ENCODE data around the gene TMEM126B.
A peak's percentile ranks its signal among the peaks of the same experiment; 100 is the strongest.
"Not testable (repeated sequence)": the region's sequence is repeated elsewhere in the genome, so short reads cannot be mapped to it uniquely, and the experiment has no call there.

TMEM126B gene

GRCh38 chr11:85609286-85609685 lies 19.1 kb upstream of the TMEM126B start:
- not testable (repeated sequence) for H3K9me3 ChIP-seq (ENCODE audit: control insufficient read depth, low read depth, low read length)

GRCh38 chr11:85611643-85612042 lies 16.8 kb upstream of the TMEM126B start:
- not testable (repeated sequence) for H3K9me3 ChIP-seq (ENCODE audit: control insufficient read depth, low read depth, low read length); H3K9ac ChIP-seq (ENCODE audit: low read length)

More at GRCh38 chr11:85609286-85609685, 19.1 kb upstream of the TMEM126B start:
- H3K27me3 ChIP-seq (ENCODE audit: control insufficient read depth, insufficient read depth, low read length); H3K4me3 ChIP-seq (ENCODE audit: low read length); H3K36me3 ChIP-seq (ENCODE audit: control insufficient read depth, low read depth, low read length); H3K9ac ChIP-seq (ENCODE audit: low read length); H3K27ac ChIP-seq (ENCODE audit: low read length); H3K4me1 ChIP-seq (ENCODE audit: control insufficient read depth, low read depth, low read length): not testable (repeated sequence)

GRCh38 chr11:85619499-85619898 lies 8.9 kb upstream of the TMEM126B start:
- Histone ChIP-seq H3K4me3 (ENCODE audit: low read length) (no peak overlapping the region), H3K36me3 (ENCODE audit: control insufficient read depth, low read depth, low read length) (no peaks in the 10 kb centered on the region), H3K4me1 (ENCODE audit: control insufficient read depth, low read depth, low read length) (no peaks in the 10 kb centered on the region), H3K27me3 (ENCODE audit: control insufficient read depth, insufficient read depth, low read length) (no peaks in the 10 kb centered on the region), H3K27ac (ENCODE audit: low read length) (no peak overlapping the region), H3K9me3 (ENCODE audit: control insufficient read depth, low read depth, low read length) (no peaks in the 10 kb centered on the region), H3K9ac (ENCODE audit: low read length) (no peak overlapping the region)

More at GRCh38 chr11:85611643-85612042, 16.8 kb upstream of the TMEM126B start:
- not testable (repeated sequence) for H3K4me3 ChIP-seq (ENCODE audit: low read length); H3K27ac ChIP-seq (ENCODE audit: low read length); H3K4me1 ChIP-seq (ENCODE audit: control insufficient read depth, low read depth, low read length); H3K27me3 ChIP-seq (ENCODE audit: control insufficient read depth, insufficient read depth, low read length); H3K36me3 ChIP-seq (ENCODE audit: control insufficient read depth, low read depth, low read length)

- no peaks in the 10 kb centered on the region for H3K9me3 ChIP-seq (ENCODE audit: control insufficient read depth, low read depth, low read length)
- no peak overlapping the region for H3K27ac ChIP-seq (ENCODE audit: low read length)
- no peak overlapping the region for H3K4me3 ChIP-seq (ENCODE audit: low read length)
- no peaks in the 10 kb centered on the region for H3K36me3 ChIP-seq (ENCODE audit: control insufficient read depth, low read depth, low read length)
- H3K4me1 ChIP-seq (ENCODE audit: control insufficient read depth, low read depth, low read length), result no peaks in the 10 kb centered on the region
- H3K27me3 ChIP-seq (ENCODE audit: control insufficient read depth, insufficient read depth, low read length), result no peaks in the 10 kb centered on the region
- no peak overlapping the region for H3K9ac ChIP-seq (ENCODE audit: low read length)
Measured at GRCh38 chr11:85620256-85620655, 8.1 kb upstream of the TMEM126B start.

GRCh38 chr11:85626496-85626895 lies 1.9 kb upstream of the TMEM126B start:
- no peak overlapping the region for H3K9ac ChIP-seq (ENCODE audit: low read length)

GRCh38 chr11:85627332-85627997 lies 928 bp upstream of the TMEM126B start, which contains the start of gene DLG2:
DLG2 (minus strand) TSS chr11:85627344.
- no peaks in the 10 kb centered on the region for H3K27me3 ChIP-seq (ENCODE audit: control insufficient read depth, insufficient read depth, low read length)
- peak within 1 kb of the TSS; percentile 93 for H3K4me3 ChIP-seq (ENCODE audit: low read length)
- H3K36me3 ChIP-seq (ENCODE audit: control insufficient read depth, low read depth, low read length), result peaks cover 16% of the 10 kb centered on the region
- no peaks in the 10 kb centered on the region for H3K9me3 ChIP-seq (ENCODE audit: control insufficient read depth, low read depth, low read length)
- peak within 1 kb of the TSS; percentile 9 for H3K27ac ChIP-seq (ENCODE audit: low read length)
- H3K9ac ChIP-seq (ENCODE audit: low read length), result peak within 1 kb of the TSS; percentile 68
- H3K4me1 ChIP-seq (ENCODE audit: control insufficient read depth, low read depth, low read length), result peaks cover 18% of the 10 kb centered on the region

More at GRCh38 chr11:85626496-85626895, 1.9 kb upstream of the TMEM126B start:
- Histone ChIP-seq H3K4me1 (ENCODE audit: control insufficient read depth, low read depth, low read length) (peaks cover 18% of the 10 kb centered on the region), H3K36me3 (ENCODE audit: control insufficient read depth, low read depth, low read length) (peaks cover 8% of the 10 kb centered on the region), H3K4me3 (ENCODE audit: low read length) (peak overlapping the region; percentile 93), H3K27me3 (ENCODE audit: control insufficient read depth, insufficient read depth, low read length) (no peaks in the 10 kb centered on the region), H3K27ac (ENCODE audit: low read length) (no peak overlapping the region), H3K9me3 (ENCODE audit: control insufficient read depth, low read depth, low read length) (no peaks in the 10 kb centered on the region)

GRCh38 chr11:85628771-85629341 lies 463 bp downstream of the TMEM126B start:
- Histone ChIP-seq H3K9ac (ENCODE audit: low read length) (peak overlapping the region; percentile 91), H3K36me3 (ENCODE audit: control insufficient read depth, low read depth, low read length) (peaks cover 17% of the 10 kb centered on the region), H3K9me3 (ENCODE audit: control insufficient read depth, low read depth, low read length) (no peaks in the 10 kb centered on the region), H3K4me3 (ENCODE audit: low read length) (peak overlapping the region; percentile 93), H3K27me3 (ENCODE audit: control insufficient read depth, insufficient read depth, low read length) (no peaks in the 10 kb centered on the region), H3K27ac (ENCODE audit: low read length) (peak overlapping the region; percentile 80), H3K4me1 (ENCODE audit: control insufficient read depth, low read depth, low read length) (peaks cover 18% of the 10 kb centered on the region)

GRCh38 chr11:85634747-85635146 lies 6.4 kb downstream of the TMEM126B start:
- Histone ChIP-seq H3K4me1 (ENCODE audit: control insufficient read depth, low read depth, low read length) (peaks cover 3% of the 10 kb centered on the region), H3K36me3 (ENCODE audit: control insufficient read depth, low read depth, low read length) (peaks cover 44% of the 10 kb centered on the region), H3K9ac (ENCODE audit: low read length) (no peak overlapping the region), H3K9me3 (ENCODE audit: control insufficient read depth, low read depth, low read length) (no peaks in the 10 kb centered on the region), H3K27ac (ENCODE audit: low read length) (no peak overlapping the region), H3K27me3 (ENCODE audit: control insufficient read depth, insufficient read depth, low read length) (no peaks in the 10 kb centered on the region), H3K4me3 (ENCODE audit: low read length) (no peak overlapping the region)

- H3K27me3 ChIP-seq (ENCODE audit: control insufficient read depth, insufficient read depth, low read length), result no peaks in the 10 kb centered on the region
Measured at GRCh38 chr11:85643191-85643614, 14.8 kb downstream of the TMEM126B start.

GRCh38 chr11:85647078-85647477 lies 18.7 kb downstream of the TMEM126B start:
- Histone ChIP-seq H3K4me3 (ENCODE audit: low read length) (peak overlapping the region; percentile 95), H3K9ac (ENCODE audit: low read length) (peak overlapping the region; percentile 85), H3K27ac (ENCODE audit: low read length) (peak overlapping the region; percentile 92), H3K36me3 (ENCODE audit: control insufficient read depth, low read depth, low read length) (peaks cover 5% of the 10 kb centered on the region), H3K27me3 (ENCODE audit: control insufficient read depth, insufficient read depth, low read length) (no peaks in the 10 kb centered on the region), H3K9me3 (ENCODE audit: control insufficient read depth, low read depth, low read length) (no peaks in the 10 kb centered on the region), H3K4me1 (ENCODE audit: control insufficient read depth, low read depth, low read length) (peaks cover 6% of the 10 kb centered on the region)

More at GRCh38 chr11:85643191-85643614, 14.8 kb downstream of the TMEM126B start:
- Histone ChIP-seq H3K9me3 (ENCODE audit: control insufficient read depth, low read depth, low read length) (no peaks in the 10 kb centered on the region), H3K4me3 (ENCODE audit: low read length) (no peak overlapping the region), H3K27ac (ENCODE audit: low read length) (no peak overlapping the region), H3K9ac (ENCODE audit: low read length) (no peak overlapping the region), H3K4me1 (ENCODE audit: control insufficient read depth, low read depth, low read length) (no peaks in the 10 kb centered on the region), H3K36me3 (ENCODE audit: control insufficient read depth, low read depth, low read length) (no peaks in the 10 kb centered on the region)

- Histone ChIP-seq H3K9ac (ENCODE audit: low read length) (peak within 1 kb of the TSS; percentile 85), H3K4me3 (ENCODE audit: low read length) (peak within 1 kb of the TSS; percentile 95), H3K36me3 (ENCODE audit: control insufficient read depth, low read depth, low read length) (peaks cover 5% of the 10 kb centered on the region), H3K4me1 (ENCODE audit: control insufficient read depth, low read depth, low read length) (peaks cover 6% of the 10 kb centered on the region), H3K9me3 (ENCODE audit: control insufficient read depth, low read depth, low read length) (no peaks in the 10 kb centered on the region), H3K27me3 (ENCODE audit: control insufficient read depth, insufficient read depth, low read length) (no peaks in the 10 kb centered on the region), H3K27ac (ENCODE audit: low read length) (peak within 1 kb of the TSS; percentile 92)
Measured at GRCh38 chr11:85647604-85648299, 19.4 kb downstream of the TMEM126B start, which contains the start of gene TMEM126A. TMEM126A (plus strand) TSS chr11:85647967; CDS start chr11:85650256, 2,289 bp downstream.

All from iPS-18a (cell line).